Stimulated activated CD8-positive, alpha-beta memory T cell treated with anti-CD3 and anti-CD28 coated beads, Interleukin-4, amount 100 ng/mL, for 1 hour (primary cell): ENCODE measurements around the gene PPM1L.
"Not testable (repeated sequence)": the region's sequence is repeated elsewhere in the genome, so short reads cannot be mapped to it uniquely, and the experiment has no call there.

ENCODE experiments used
- DNase-seq, 2 donors: peaks; one replicate each; pipeline ENCODE4 v3.0.0-alpha.2; 2020; ENCODE audit warnings: low read depth in 2 of 2, low spot score in 1 of 2

PPM1L gene

DNA sequence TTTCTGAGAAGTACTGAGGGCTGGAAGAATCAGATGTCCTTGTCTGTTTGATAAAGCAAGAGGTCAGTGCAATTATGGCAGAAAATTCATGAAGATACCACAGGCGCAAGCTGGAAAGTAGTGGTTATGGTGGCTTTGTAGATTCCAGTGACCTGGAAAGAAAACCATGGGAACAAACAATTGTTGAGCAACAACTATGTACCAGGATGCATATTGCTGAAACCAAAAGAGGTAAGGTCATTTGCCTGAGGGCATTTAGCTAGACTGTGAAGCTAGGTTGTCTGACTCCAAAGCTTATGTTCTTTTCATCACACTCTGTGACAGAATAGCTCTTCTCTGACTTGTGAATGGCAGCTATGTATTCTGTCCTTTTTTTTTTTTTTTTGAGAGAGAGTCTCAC, 275.1 kb downstream of the PPM1L start:
- no peak for DNase-seq

DNA sequence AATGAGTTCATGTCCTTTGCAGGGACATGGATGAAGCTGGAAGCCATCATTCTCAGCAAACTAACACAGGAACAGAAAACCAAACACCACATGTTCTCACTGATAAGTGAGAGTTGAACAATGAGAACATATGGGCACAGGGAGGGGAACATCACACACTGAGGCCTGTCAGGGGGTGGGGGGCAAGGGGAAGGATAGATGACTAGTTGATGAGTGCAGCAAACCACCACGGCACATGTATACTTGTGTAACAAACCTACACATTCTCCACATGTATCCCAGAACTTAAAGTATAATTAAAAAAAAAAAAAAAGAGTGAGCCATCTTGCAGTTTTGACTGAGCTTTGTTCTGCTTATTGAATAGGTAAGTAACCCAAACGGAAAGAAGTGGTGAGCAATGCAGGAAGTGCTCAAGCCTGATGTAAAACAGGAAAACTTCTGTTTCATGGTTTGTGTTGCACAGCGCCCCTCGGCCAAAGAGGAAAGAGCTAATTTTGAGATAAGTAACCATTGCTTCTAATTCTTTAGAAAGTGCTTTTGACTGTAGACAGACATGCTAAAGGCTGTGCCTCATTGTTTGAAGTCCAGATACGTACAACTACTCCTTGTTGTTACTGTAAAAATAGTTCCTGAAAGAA, 279.0 kb downstream of the PPM1L start:
- DNase-seq = not testable (repeated sequence)

DNA sequence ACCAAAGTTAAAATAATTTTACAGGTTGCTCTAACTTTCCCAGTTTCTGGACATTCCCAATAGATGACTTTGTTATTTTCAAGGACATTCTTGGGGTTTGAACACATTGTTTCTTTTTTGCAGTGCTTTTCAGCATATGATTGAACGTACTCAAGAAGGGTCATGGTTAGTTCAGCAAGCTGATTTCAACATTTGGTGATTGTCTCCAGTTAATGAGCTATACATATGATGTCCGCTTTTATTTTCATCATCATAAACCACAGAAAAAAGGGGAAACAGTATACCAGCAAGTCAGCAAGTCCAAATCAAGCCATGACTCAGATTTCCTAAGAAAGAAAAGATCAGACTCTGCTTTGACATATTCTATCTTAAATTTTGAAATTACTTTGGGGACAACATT, 279.7 kb downstream of the PPM1L start:
- no peak for DNase-seq

DNA sequence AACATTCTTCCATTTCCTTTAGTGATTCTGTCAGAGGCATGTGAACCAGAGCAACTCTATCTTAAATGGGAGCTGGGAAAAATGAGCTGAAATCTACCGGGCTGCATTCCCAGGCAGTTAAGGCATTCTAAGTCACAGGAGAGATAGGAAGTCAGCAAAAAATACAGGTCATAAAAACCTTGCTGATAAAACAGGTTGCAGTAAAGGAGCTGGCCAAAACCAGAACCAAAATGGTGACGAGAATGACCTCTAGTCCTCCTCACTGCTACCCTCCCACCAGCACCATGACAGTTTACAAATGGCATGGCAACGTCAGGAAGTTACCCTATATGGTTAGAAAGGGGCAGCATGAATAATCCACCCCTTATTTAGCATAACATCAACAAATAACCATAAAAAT, 282.7 kb downstream of the PPM1L start:
- DNase-seq = no peak

DNA sequence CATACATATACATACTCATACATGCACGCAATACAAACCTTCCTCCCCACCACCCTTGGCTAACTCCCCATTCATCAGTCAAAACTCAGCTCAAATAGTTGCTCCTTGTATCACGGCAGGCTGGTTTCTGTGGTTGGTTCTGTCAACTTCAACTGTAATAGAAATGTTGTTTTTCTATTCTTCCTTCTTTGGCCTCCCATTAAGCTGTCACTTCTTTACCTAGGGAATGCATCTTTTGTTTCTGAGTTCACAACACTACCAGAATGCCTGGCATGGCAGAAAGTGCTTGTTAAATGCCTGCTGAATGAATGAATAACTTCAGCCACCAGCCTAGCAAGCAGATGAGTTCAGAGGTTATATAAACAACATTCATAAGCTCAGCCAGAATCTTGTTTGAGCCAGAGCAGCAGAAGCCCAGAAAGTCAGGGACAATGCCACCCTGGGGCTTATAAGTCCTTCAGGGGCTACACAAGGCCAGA, 286.0 kb downstream of the PPM1L start:
- no peak for DNase-seq

DNA sequence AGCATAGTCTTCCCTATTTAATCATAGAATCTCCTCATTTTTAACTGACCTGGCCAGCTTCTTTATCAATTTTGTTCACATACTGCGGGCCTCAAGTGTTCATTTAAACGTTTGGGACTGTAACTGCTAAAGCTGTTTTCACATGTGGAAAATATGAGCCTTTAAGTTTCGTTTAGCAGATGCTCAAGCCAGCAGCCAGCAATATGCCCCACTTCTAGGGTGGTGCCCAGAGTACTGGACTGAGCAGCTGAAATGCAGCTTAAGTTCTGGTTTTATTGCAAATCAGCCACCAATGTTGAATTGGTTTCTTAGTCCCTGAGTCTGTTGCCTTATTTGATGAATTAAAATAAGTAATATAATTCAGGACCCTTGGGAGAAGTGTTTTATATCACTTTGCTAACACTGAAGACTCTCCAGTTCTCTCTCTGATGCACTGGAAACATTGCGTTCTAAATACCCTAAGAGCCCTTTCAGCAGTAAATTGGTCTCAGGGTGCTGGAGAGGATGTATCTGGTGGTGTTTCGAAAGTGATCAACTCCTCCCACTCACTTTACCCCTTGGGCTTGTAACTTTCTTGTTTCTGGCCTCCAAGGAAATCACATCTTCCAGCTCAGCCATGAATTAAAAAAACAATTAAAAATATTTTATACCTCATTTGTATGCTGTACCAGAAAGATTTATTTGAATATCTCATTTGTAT, 287.5 kb downstream of the PPM1L start:
- DNase-seq = no peak

DNA sequence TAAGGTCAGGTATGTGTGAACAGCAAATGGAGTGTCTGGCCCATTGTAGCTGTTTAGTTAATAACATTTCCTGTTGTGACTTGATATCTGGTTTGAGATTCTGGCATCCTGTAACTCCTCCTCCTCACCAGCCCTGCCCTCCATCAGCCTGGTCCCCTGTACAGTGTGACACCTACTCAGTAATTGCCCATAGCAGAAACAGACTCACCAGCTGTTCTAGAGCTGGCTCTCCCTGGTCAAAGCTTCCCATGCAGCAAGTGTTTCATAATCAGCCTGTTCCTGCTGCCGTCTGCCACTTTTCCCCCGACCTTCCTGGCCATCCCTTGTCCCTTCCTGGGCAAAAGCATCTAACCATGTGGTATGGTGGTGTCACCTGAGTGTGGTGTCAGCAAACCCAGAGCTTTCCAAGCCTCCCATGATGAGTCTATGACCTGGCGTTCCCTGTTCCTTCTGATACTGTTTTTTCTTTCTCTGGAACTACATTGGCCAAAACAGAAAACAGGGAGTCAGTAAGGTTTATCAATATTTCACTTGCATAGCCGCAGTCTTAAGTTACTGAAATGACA, 293.7 kb downstream of the PPM1L start:
- no peak for DNase-seq

DNA sequence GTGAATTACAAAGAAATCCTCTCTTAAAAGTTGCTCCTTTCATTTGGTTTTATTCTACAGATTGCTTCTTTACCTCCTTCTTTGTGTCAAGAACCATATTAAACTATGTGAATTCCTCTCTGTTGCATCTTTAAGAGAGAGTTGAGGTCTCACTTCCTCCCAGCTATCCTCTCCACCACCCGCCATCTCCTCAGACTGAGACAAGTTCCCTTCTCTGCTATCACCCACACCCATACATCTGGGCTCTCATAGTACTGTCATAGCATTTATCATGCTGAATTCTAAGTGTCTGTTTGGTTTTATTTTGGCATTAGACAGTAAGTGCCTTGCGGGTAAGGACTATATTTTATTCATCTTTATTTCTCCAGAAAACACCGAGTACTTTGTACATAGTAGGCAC, 294.9 kb downstream of the PPM1L start:
- no peak for DNase-seq

DNA sequence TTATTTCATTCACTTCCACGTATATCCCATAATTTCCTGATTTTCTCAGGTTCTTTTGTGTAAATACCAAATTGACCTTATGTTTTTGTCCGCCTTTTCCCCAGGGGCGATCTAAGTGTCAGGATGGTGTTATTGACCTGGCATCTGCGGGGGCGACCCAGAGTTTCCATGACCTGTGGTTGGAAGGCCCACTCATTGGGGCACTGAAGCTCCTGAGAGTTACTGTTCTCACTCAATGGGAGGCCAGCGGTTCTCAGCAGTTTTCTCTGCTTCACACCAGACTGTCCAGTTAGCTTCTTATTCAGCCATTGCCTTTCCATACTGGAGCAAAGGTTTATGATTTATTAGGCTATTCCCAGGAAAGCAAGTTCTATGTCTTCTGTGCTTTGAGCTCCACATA, 295.8 kb downstream of the PPM1L start:
- DNase-seq = no peak

DNA sequence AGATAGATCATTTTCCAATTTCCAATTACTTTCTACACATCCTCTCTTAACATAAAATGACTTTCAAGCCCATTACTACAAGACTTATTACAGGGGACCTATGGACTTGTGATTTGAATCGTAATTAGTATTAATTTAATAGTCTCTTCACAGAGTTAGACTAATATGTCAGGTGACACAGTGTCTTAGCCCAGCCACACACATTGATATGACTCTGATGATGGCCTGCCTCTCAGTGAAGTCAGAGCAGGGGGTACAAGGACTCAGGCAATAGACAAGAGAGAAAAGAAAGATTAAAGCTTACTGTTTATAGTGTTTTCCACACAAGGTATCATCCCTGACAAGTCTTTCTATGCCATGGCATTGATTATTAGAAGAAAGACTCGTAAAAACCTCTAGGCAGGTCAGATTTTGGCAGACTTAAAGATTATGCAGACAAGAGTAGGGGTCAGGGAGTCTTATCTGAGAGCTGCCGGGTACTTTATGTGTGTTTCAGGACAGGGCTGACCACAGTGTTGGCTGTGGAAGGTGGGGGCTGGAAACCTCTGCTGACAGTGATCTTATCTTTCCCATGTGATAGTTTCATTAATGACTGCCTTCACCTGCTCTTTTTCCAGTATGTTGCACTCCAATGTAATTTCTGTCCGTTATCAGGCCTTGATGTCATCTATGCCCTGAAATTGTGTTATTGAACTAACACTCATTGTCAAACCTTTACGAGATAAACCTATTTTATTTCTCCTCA, 299.0 kb downstream of the PPM1L start:
- no peak for DNase-seq

DNA sequence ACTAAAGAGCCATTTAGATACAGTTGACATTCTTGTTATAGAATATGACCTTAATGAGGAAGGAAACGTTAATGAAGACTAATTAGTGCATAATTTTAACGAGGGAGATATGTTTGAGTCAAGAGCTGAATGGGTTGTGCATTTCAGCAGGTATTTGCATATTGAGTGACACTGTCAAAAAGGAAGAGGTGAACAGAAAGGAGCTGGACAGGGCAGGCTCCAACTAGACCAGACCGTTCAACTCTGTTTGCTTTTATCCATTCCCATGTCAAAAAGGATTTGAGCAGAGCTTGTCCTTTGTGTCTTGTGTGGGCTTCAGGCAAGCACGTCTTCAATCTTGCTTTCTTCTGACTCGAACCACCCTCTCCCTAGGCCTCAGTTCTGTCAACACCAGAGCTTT, 308.4 kb downstream of the PPM1L start:
- no peak for DNase-seq

DNA sequence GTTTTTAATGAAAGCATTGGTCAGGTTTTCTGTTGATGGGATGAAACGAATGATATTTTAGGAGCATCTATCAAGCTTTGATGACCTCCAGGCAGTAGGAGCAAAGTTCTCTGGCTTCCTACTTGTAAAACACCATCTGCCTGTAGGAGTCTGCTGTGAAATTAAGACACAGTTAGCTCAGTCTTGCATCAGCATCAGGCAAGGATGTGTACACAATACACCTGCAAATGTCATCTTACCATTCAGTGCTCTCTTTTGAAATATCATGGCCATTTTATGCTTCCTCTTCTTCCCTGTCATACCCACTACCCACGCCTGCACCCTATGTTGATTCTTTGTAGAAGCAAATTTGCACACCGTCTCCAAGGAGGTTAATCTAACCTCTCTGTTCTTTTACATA, 310.9 kb downstream of the PPM1L start:
- no peak for DNase-seq

DNA sequence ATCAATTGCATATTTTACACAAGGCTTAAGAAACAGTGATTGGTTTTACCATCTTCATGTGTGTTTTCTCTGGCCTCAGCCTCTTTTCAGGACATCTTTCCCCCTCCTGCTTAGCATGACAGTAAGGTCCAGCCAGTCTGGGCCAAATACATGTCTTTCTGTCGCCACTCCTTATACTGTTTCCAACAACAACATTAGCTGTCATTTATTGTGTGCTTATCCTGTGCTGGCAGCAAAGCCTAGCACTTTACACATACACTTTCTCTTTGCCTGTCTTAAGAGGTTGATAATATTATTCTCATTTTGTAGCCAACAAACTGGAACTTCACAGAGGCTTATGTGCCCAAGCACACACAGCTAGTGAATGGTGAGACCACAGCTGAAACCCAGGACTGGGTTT, 311.3 kb downstream of the PPM1L start:
- DNase-seq = no peak

DNA sequence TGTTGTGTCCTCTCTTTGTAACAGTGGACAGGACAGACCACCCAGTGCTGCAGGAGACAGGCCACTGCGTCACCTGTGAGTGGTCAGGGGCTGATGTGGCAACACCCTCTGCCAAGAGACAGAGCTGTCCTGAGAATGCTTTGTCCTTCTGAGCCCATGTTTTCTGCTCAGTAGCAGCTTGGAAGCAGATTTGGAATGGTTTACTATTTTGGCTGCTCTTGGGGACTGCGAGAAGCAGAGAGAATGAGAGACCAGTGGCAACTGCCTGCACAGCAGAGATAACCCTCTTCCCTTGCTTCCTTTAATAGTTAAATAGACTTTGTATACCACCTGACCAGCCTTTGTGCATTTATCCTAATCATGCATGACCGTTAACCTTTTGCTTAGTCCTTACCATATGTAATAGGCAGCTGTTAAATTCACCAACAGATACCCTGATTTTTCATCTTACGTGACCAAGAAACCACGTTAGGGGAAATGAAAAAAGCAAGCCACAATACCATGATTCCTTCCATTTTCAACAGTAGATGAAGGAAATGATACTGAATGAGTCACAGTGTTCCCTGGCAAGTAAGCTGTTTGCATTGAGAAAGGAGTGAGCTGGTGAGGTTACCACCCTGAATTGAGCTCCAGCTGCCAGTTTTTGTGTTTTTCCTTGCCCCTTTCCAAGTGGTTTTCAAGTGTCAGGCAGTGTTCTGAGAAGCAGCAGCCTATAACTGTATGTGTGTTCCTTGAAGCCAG, 313.6 kb downstream of the PPM1L start:
- no peak for DNase-seq

DNA sequence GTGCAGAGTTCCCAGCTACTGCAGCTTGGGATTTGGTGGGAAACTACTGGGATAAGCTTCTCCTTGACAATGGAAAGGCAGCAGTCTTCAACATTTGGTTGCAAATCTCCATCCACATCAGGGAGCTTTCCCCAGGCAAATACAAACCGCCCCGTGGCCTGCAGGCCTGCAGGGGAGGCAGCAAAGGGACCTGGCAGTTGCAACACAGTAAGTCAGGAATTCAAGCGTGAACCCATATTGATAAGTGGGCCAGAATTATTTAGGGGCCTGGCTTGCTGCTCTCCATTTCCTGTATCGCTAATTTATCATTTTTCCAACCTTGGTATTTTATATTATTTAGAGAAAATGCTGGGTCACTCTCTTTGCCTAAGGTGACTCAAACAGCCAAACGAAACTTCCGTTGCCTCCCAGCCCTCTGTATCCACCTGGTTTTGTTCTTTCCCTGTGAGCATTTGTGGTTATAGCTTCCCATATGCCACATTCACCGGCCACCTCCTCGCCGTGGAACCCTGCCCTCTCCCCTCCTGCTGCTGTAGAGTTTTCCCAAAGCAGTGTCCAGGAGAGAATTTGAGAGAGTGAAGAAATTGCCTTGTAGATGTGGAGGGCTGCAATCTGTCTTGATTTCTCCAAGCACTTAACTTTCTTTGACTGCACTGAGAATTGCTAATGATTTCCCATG, 314.4 kb downstream of the PPM1L start:
- no peak for DNase-seq

DNA sequence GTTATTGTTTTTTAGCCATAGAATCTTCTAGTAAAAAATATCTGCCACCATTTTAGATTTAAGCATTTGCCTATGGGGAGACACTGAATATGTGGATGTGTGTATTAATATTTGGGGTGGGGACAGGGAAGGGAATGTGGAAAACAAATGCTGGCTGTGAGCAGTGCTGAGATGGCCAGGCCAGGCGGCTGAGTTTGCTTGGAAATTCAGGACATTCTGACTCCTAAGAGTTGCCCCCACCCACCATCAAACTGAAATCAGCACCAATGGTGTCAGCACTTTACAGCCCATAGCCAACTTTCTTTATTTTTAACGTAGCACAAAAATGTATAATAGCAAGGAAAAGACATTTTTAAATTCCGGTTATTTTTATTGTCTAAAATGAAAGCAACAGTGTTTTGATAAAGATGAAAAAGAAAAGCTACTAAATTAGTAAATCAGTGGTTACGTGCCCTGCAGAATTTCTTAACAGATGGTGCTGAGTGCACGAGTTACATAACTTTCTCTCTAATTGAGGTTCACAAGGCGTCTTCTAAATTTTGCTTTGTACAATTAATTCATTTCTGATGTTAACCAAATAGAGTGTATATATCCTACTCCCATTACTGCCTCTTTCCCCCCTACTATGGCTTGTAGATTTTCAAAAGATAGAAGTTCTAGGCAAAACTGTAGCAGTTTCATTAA, 315.1 kb downstream of the PPM1L start:
- DNase-seq = no peak

DNA sequence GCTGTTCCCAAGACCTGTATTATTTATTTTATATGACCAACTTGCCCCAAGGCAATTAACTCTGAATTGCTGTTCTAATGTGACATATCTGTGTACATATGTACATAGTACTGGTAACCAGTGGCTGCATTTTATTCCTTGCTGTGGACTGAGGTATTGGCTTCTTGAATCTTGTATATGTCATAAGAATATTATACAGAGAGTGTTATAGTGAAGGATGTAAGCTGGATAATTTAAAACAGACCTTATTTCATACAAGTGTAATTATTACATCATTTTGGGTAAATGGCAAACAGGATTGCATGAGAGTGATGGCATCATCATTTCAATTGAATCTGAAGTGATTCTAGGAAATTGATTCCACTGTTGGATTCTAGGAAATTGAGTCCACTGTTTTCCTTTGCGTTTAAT, 316.2 kb downstream of the PPM1L start:
- no peak for DNase-seq

DNA sequence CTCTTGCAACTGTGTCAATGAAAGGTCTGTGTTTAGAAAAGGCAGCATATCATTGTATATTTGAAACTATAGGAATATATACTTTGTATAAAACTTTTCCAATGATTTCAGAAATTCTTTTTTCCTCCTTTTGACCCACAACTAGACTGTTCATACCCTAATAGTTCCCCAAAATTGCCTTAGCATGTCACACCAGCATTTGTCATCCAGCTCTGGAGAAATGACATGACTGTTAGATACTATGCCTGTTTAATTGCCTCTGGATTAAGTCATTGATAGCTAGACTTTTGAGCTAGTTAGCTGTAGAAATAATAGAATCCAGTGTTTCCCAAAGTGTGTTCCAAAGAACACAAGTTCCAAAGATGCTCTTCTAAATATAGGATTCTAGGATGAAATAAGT, 316.7 kb downstream of the PPM1L start:
- no peak for DNase-seq

DNA sequence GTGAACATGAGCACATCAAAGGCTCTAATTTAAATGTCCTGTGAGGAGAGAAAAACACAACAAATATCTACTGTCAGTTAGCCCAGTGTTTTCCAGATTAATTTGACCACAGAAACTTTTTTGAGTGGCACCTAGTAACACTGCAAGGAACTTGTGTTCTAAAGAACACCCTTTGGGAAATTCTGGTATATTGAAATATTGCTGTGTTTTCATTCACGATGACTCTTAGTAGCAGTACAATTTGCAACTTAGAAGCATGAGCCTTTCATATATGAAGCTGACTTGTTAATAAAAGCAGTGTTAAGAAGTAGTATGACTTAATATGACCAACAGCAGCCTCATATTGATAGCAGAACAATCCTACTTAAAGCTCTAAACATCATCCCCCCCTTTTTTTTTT, 317.1 kb downstream of the PPM1L start:
- DNase-seq = no peak

DNA sequence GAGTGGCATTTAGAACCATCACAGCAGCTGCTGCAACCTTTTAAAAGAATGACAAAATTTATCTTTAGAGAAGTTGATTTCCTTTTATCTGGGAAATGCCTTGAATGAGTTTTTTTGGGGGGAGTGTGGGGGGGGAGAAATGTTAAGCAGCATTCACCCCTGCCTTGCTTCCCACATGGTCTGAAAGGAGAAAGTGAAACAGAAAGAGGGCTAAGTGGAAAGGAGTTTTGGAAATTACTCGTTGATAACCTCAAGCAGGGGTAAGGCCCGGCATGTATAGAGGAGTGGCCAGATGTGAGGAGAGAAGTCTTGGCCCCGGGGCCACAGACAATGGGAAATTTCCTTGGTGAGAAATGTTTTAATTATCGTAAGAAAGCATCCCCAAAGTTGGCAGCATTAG, 325.6 kb downstream of the PPM1L start:
- no peak for DNase-seq
